Measurements from ENCODE around the gene PLB1.

DNA sequence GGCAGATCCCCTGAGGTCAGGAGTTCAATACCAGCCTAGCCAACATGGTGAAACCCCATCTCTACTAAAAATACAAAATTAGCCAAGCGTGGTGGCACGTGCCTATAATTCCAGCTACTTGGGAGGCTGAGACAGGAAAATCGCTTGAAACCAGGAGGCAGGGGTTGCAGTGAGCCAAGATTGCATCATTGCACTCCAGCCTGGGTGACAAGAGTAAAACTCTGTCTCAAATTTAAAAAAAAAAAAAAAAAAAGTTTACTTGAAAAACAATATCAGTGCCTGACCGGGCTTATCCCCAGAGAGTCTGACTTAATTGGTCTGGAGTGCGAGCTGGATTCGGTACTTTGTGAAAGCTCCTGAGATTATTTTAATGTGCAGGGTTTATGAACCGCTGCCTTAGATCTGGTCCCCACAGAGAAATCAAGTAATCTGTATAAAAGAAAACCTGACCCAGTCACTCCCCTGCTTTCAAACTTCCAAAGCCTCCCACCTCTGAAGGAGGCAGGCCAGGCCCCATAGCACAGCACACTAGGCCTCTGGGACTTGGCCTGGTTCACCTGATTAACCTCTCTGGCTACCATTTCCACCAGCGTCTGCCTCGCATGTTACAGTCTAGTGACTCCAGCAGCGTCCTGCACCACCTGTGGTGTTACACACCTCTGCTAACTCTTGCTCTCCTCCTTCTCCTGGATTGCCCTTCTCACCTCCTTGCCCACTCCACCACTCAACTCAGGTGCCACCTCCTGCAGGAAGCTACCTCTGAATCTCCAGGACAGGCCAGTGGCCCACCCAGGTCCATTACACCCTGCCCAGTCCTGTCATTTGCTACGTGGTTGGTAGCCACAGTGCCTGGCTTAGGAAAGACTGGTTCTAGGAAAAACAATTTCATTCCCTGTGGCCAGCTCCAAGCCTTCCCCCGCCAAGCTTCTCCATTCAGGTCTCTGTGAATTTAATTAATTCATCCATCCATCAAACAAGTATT lies 141.5 kb downstream of the PLB1 start:
- no peak for TF ChIP-seq EZH2 (IDR thresholded peaks at IDR 0.05)
- no peak for TF ChIP-seq POLR2AphosphoS5 (IDR thresholded peaks at IDR 0.05; ENCODE audit: borderline replicate concordance, low read depth, low read length)
